H9 (cell line): Measurements from ENCODE around the gene SLC1A6. TPM values are rescaled to one million over a fixed set of nuclear protein-coding genes. Genes with fewer than 3 reads are reported as not detected.

Experiments
- DNase-seq: peaks from one replicate; pipeline ENCODE4 v3.0.0-alpha.2; 2017
- H2AFZ ChIP-seq: one replicate; pipeline ENCODE4 v1.6.1; 2013; ENCODE audit warnings: mild to moderate bottlenecking, low read length, control low read depth, moderate library complexity
- H2AK5ac ChIP-seq: 2 replicates; pipeline ENCODE4 v1.6.1; 2013; ENCODE audit warnings: low read length, control low read depth, mixed read lengths; ENCODE audit not compliant: insufficient read length
- H2BK120ac ChIP-seq: one replicate; pipeline ENCODE4 v1.6.1; 2013; ENCODE audit warnings: low read depth, mild to moderate bottlenecking, low read length, control low read depth, inconsistent platforms; ENCODE audit not compliant: poor library complexity, severe bottlenecking
- H2BK12ac ChIP-seq: 2 replicates; pipeline ENCODE4 v1.6.1; 2013; ENCODE audit warnings: low read length, control low read depth, mixed read lengths, low read depth; ENCODE audit not compliant: insufficient read length
- H2BK15ac ChIP-seq: 2 replicates; pipeline ENCODE4 v1.6.1; 2013; ENCODE audit warnings: low read depth, low read length, control low read depth
- H2BK20ac ChIP-seq: one replicate; pipeline ENCODE4 v1.6.1; 2013; ENCODE audit warnings: low read depth, mild to moderate bottlenecking, low read length, control low read depth, inconsistent platforms; ENCODE audit not compliant: poor library complexity, severe bottlenecking
- H2BK5ac ChIP-seq: 2 replicates; pipeline ENCODE4 v1.6.1; 2013; ENCODE audit warnings: low read length, control low read depth, mixed read lengths; ENCODE audit not compliant: insufficient read length
- H3K14ac ChIP-seq: 2 replicates; pipeline ENCODE4 v1.6.1; 2013; ENCODE audit warnings: low read length, control low read depth; ENCODE audit not compliant: insufficient read depth
- H3K18ac ChIP-seq: 2 replicates; pipeline ENCODE4 v1.6.1; 2013; ENCODE audit warnings: low read depth, mild to moderate bottlenecking, mixed read lengths, low read length, control low read depth; ENCODE audit not compliant: insufficient read length
- H3K23ac ChIP-seq: 2 replicates; pipeline ENCODE4 v1.6.1; 2013; ENCODE audit warnings: low read length, control low read depth, mixed read lengths, low read depth; ENCODE audit not compliant: insufficient read length
- H3K23me2 ChIP-seq: 2 replicates; pipeline ENCODE4 v1.6.1; 2013; ENCODE audit warnings: low read depth, mild to moderate bottlenecking, mixed read lengths, low read length, control low read depth; ENCODE audit not compliant: insufficient read length, poor library complexity, severe bottlenecking
- H3K27ac ChIP-seq: 2 replicates; pipeline ENCODE4 v1.5.1; 2013; ENCODE audit warnings: low read length, control low read depth, mixed read lengths, low read depth; ENCODE audit not compliant: insufficient read length
- H3K27me3 ChIP-seq: 2 replicates; pipeline ENCODE4 v1.6.1; 2013; ENCODE audit warnings: low read length, control low read depth, inconsistent platforms; ENCODE audit not compliant: insufficient read depth
- H3K4ac ChIP-seq: 2 replicates; pipeline ENCODE4 v1.6.1; 2013; ENCODE audit warnings: low read depth, mild to moderate bottlenecking, control low read depth, inconsistent platforms, low read length, moderate library complexity
- H3K4me1 ChIP-seq: 2 replicates; pipeline ENCODE4 v1.6.1; 2013; ENCODE audit warnings: low read length, control low read depth, inconsistent platforms; ENCODE audit not compliant: insufficient read depth
- H3K4me2 ChIP-seq: 2 replicates; pipeline ENCODE4 v1.6.1; 2013; ENCODE audit warnings: low read length, control low read depth, mixed read lengths; ENCODE audit not compliant: insufficient read length, insufficient read depth
- H3K56ac ChIP-seq: 2 replicates; pipeline ENCODE4 v1.6.1; 2013; ENCODE audit warnings: low read depth, mild to moderate bottlenecking, mixed read lengths, low read length, control low read depth; ENCODE audit not compliant: insufficient read length
- H3K79me1 ChIP-seq: 2 replicates; pipeline ENCODE4 v1.6.1; 2013; ENCODE audit warnings: low read depth, mild to moderate bottlenecking, moderate library complexity, low read length, control low read depth, inconsistent platforms; ENCODE audit not compliant: insufficient read depth, poor library complexity, severe bottlenecking
- H3K79me2 ChIP-seq: 2 replicates; pipeline ENCODE4 v1.6.1; 2013; ENCODE audit warnings: low read length, control low read depth, inconsistent platforms; ENCODE audit not compliant: insufficient read depth
- H3K9ac ChIP-seq: 2 replicates; pipeline ENCODE4 v1.6.1; 2013; ENCODE audit warnings: low read length, control low read depth, mixed read lengths; ENCODE audit not compliant: insufficient read length; ENCODE audit errors: extremely low read depth
- H3K9me3 ChIP-seq: one replicate; pipeline ENCODE4 v1.6.1; 2013; ENCODE audit warnings: low read depth, low read length, inconsistent platforms; ENCODE audit not compliant: control insufficient read depth
- H3T11ph ChIP-seq: one replicate; pipeline ENCODE4 v1.6.1; 2013; ENCODE audit warnings: mild to moderate bottlenecking, low read length, control low read depth, inconsistent platforms
- H4K20me1 ChIP-seq: one replicate; pipeline ENCODE4 v1.6.1; 2013; ENCODE audit not compliant: control insufficient read depth, insufficient read length, insufficient read depth
- H4K5ac ChIP-seq: 2 replicates; pipeline ENCODE4 v1.6.1; 2013; ENCODE audit warnings: low read depth, mild to moderate bottlenecking, mixed read lengths, low read length, control low read depth; ENCODE audit not compliant: insufficient read length
- H4K8ac ChIP-seq: replicated peaks from 2 replicates; pipeline ENCODE4 v1.6.1; 2013; ENCODE audit warnings: low read length, control low read depth, mixed read lengths, low read depth; ENCODE audit not compliant: insufficient read length
- H4K91ac ChIP-seq: 2 replicates; pipeline ENCODE4 v1.6.1; 2013; ENCODE audit warnings: low read depth, mild to moderate bottlenecking, moderate library complexity, mixed read lengths, low read length, control low read depth; ENCODE audit not compliant: insufficient read length
- H3K27ac Mint-ChIP-seq, 3 experiments: 2 replicates in 2 of 3; 3 replicates in 1 of 3; pipeline ENCODE4 v1.8.0; 2020 to 2021; ENCODE audit warnings: mixed read lengths in 3 of 3, mild to moderate bottlenecking in 1 of 3, moderate library complexity in 1 of 3
- H3K27me3 Mint-ChIP-seq: 2 replicates; pipeline ENCODE4 v1.8.0; 2021; ENCODE audit warnings: low read depth, mild to moderate bottlenecking, moderate library complexity, mixed read lengths
- H3K36me3 Mint-ChIP-seq, 3 experiments: 2 replicates in 2 of 3; 3 replicates in 1 of 3; pipeline ENCODE4 v1.8.0; 2020 to 2021; ENCODE audit warnings: low read depth in 3 of 3, mixed read lengths in 3 of 3; ENCODE audit not compliant: insufficient read depth in 1 of 3
- H3K4me1 Mint-ChIP-seq, 2 experiments: 2 replicates each; pipeline ENCODE4 v1.8.0; 2020; ENCODE audit warnings: mixed read lengths in 2 of 2
- H3K4me3 Mint-ChIP-seq, 2 experiments: 2 replicates in 1 of 2; 3 replicates in 1 of 2; pipeline ENCODE4 v1.8.0; 2020 to 2021; ENCODE audit warnings: mild to moderate bottlenecking in 2 of 2, mixed read lengths in 2 of 2, moderate library complexity in 1 of 2
- H3K9me3 Mint-ChIP-seq, 2 experiments: 2 replicates in 1 of 2; 3 replicates in 1 of 2; pipeline ENCODE4 v1.8.0; 2020; ENCODE audit warnings: mild to moderate bottlenecking in 2 of 2, mixed read lengths in 2 of 2, moderate library complexity in 1 of 2
- CTCF ChIP-seq: fragments of 200-600 bp; sonication (generic); conservative IDR thresholded peaks from 3 replicates; pipeline ENCODE4 v1.8.0; 2021; ENCODE audit warnings: antibody characterized with exemption, mild to moderate bottlenecking
- whole genome bisulfite sequencing: extraction: QIAGEN DNeasy Blood & Tissue Kit; methylation state at CpG from one replicate; pipeline ENCODE4 v1.1.7; 2013; ENCODE audit warnings: missing lambda C conversion rate, low lambda C conversion rate, mixed read lengths; ENCODE audit not compliant: insufficient read length; ENCODE audit errors: extremely low coverage; 5-methylcytosine and 5-hydroxymethylcytosine counted together
- total RNA-seq: library from RNA; stranded (reverse); gene quantifications from 2 replicates; pipeline ENCODE4 v1.2.1, GENCODE V29; 2021

SLC1A6 gene
- total RNA-seq, 1 experiment from 2014 or later = 8.3 TPM

GRCh38 chr19:14906711-14907110, 73.0 kb downstream of the SLC1A6 start:
- H4K91ac ChIP-seq = no peak overlapping the region
- Mint-ChIP-seq H3K9me3 (peaks cover 11 to 94% of the 10 kb centered on the region in 2 experiments), H3K36me3 (peaks cover 0 to 39% (median 0%) of the 10 kb centered on the region in 3 experiments; a peak in 2 of 7 replicates), H3K27ac (peak overlapping the region in 1 of 3 experiments; percentile 69; a peak in 2 of 7 replicates), H3K4me3 (no peak overlapping the region), H3K27me3 (peaks cover 3% of the 10 kb centered on the region), H3K4me1 (no peaks in the 10 kb centered on the region)
- H2BK20ac ChIP-seq = no peak overlapping the region
- H4K8ac ChIP-seq = no peak overlapping the region
- H3T11ph ChIP-seq = no peak overlapping the region
- H3K79me1 ChIP-seq = no peaks in the 10 kb centered on the region
- H3K9ac ChIP-seq = no peak overlapping the region
- H3K27me3 ChIP-seq = no peaks in the 10 kb centered on the region
- H2AFZ ChIP-seq = no peak overlapping the region
- no peaks in the 10 kb centered on the region for H3K23me2 ChIP-seq
- DNase-seq = no peak
- H3K27ac ChIP-seq = no peak overlapping the region
- H3K9me3 ChIP-seq = no peaks in the 10 kb centered on the region
- no peak overlapping the region for H2BK5ac ChIP-seq
- no peak overlapping the region for H3K23ac ChIP-seq
- H4K20me1 ChIP-seq = no peaks in the 10 kb centered on the region
- H3K4me1 ChIP-seq = no peaks in the 10 kb centered on the region
- no peak overlapping the region for H3K56ac ChIP-seq
- no peak overlapping the region for H3K18ac ChIP-seq
- no peak overlapping the region for H3K4me2 ChIP-seq
- H2AK5ac ChIP-seq = no peak overlapping the region
- no CpG with 5 or more reads among the region's 4 CpGs for WGBS
- H2BK15ac ChIP-seq = no peak overlapping the region
- no peak overlapping the region for H4K5ac ChIP-seq
- no peak overlapping the region for H2BK12ac ChIP-seq
- H3K14ac ChIP-seq = no peak overlapping the region
- H3K4ac ChIP-seq = no peak overlapping the region
- H3K79me2 ChIP-seq = no peaks in the 10 kb centered on the region
- no peak for TF ChIP-seq CTCF
- H2BK120ac ChIP-seq = no peak overlapping the region
